ENCODE measurements around the gene TRAF3IP3. TPM values are rescaled to one million over a fixed set of nuclear protein-coding genes. Genes with fewer than 3 reads are reported as not detected.
A peak's percentile ranks its signal among the peaks of the same experiment; 100 is the strongest.

Gene TRAF3IP3
- total RNA-seq, 4 donors from 2014 or later, result 0.77 to 5.7 (median 3.5) TPM

DNA sequence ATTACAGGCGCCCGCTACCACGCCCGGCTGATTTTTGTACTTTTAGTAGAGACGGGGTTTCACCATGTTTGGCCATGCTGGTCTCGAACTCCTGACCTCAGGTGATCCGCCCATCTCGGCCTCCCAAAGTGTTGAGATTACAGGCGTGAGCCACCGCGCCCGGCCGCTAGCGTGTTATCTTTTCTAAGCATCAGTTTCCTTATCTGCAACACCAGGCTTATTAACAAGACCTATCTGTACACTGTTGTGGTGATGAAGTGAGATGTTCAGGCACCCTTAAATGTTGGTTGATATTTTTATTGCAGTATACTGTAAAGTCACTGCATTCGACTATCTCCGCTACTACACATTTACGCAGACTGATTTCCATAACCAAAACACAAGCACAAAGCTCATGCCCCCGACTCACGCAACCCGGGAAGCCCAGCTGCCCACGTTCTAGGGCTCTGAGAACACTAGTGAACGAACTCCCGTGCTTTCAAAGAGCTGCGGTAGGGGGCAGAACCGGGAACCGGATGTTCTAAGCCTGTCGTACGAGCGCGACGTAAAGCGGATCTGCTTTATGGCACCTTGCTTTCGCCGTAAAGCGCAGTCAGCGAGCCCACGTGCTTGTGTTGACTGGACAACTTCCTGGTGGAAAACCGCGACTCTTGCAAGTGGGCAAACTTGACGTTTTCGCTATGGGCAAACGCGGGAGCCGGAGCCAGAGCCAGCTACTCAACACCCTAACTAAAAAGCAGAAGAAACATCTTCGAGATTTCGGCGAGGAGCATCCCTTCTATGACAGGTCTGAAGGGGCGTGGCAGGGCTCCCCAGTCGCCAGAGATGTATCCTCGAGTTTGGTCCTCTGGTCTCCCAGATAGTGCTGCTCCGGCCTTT is 71.8 kb downstream of the TRAF3IP3 start, which contains the start of gene UTP25:
UTP25 (plus strand) TSS at position 589 of the 879 bp plus-strand sequence; CDS start at position 681, 92 bp downstream.
- H3K27me3 ChIP-seq, result no peaks in the 10 kb centered on the region
- H3K9me3 ChIP-seq, result no peaks in the 10 kb centered on the region
- peaks cover 0 to 32% (median 9%) of the 10 kb centered on the region in 3 donors for H3K4me1 ChIP-seq
- 17 to 41% methylated on average over 10 to 32 of the region's 51 CpGs for WGBS, 2 donors (ENCODE audit: low coverage in 1 of 2)
- ATAC-seq, result peak; percentile 94
- TF ChIP-seq POLR2A (IDR thresholded peaks at IDR 0.05) (peak in 1 of 2 donors; percentile 22), POLR2AphosphoS5 (IDR thresholded peaks at IDR 0.05) (peak; percentile 70), EP300 (IDR thresholded peaks at IDR 0.05) (no peak)
- TF ChIP-seq, protein P1, sequence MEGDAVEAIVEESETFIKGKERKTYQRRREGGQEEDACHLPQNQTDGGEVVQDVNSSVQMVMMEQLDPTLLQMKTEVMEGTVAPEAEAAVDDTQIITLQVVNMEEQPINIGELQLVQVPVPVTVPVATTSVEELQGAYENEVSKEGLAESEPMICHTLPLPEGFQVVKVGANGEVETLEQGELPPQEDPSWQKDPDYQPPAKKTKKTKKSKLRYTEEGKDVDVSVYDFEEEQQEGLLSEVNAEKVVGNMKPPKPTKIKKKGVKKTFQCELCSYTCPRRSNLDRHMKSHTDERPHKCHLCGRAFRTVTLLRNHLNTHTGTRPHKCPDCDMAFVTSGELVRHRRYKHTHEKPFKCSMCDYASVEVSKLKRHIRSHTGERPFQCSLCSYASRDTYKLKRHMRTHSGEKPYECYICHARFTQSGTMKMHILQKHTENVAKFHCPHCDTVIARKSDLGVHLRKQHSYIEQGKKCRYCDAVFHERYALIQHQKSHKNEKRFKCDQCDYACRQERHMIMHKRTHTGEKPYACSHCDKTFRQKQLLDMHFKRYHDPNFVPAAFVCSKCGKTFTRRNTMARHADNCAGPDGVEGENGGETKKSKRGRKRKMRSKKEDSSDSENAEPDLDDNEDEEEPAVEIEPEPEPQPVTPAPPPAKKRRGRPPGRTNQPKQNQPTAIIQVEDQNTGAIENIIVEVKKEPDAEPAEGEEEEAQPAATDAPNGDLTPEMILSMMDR (IDR thresholded peaks at IDR 0.05), result peak; percentile 46 to 86 (median 75)
- peaks cover 0 to 20% of the 10 kb centered on the region in 2 donors for H3K36me3 ChIP-seq
- H3K4me3 ChIP-seq, result peak within 1 kb of the TSS; percentile 77 to 82
- H3K27ac ChIP-seq, result peak within 1 kb of the TSS; percentile 29 to 78 (median 75)

DNA sequence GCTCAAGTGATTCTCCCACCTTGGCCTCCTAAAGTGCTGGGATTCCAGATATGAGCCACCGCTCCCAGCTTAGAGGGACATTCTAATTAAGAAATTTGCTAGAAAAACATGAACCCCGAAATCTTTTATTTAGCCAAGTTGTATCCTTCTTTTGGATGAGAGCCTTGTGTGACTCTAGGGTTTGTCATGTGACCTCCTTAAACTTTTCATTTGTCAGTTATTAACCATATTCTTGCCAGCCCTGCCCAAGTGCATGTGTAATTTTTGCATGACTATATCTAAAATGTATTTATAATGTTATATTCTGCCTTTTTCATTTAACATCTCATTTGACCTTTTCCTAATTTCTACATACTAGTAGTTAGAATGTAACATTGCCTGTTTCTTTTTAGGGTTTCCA is 73.9 kb downstream of the TRAF3IP3 start:
- no peaks in the 10 kb centered on the region for H3K27me3 ChIP-seq
- H3K27ac ChIP-seq, result no peak overlapping the region
- H3K36me3 ChIP-seq, result peaks cover 0 to 41% of the 10 kb centered on the region in 2 donors
- H3K4me3 ChIP-seq, result no peak overlapping the region
- H3K9me3 ChIP-seq, result no peaks in the 10 kb centered on the region
- TF ChIP-seq POLR2A (IDR thresholded peaks at IDR 0.05) (no peak), EP300 (IDR thresholded peaks at IDR 0.05) (no peak), POLR2AphosphoS5 (IDR thresholded peaks at IDR 0.05) (no peak)
- TF ChIP-seq, protein P1 (IDR thresholded peaks at IDR 0.05), result no peak
- peaks cover 0 to 24% (median 9%) of the 10 kb centered on the region in 3 donors for H3K4me1 ChIP-seq
- ATAC-seq, result no peak
- WGBS, 2 donors (ENCODE audit: low coverage in 1 of 2), result 73% methylated on average over 2 of the region's 2 CpGs; no CpG with 5 or more reads in 1 of the 2 donors

DNA sequence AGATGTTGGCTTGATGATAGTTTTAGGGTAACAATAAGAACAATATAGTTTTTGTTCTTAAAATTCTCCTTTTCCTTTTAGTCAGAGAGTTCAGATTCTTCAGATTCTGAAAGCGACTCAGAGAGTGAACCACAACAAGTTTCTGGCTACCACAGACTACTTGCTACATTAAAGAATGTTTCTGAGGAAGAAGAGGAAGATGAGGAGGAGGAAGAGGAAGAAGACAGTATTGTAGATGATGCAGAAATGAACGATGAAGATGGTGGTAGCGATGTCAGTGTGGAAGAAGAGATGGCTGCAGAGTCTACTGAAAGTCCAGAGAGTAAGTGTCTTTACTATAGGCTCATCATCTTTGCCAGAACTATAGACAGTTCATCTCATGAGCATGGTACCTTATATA is 74.9 kb downstream of the TRAF3IP3 start:
- H3K27me3 ChIP-seq, result no peaks in the 10 kb centered on the region
- no peak for ATAC-seq
- WGBS, 2 donors (ENCODE audit: low coverage in 1 of 2), result 90 to 93% methylated on average over 3 of the region's 3 CpGs
- peaks cover 0 to 24% (median 9%) of the 10 kb centered on the region in 3 donors for H3K4me1 ChIP-seq
- no peak overlapping the region for H3K4me3 ChIP-seq
- no peak overlapping the region for H3K27ac ChIP-seq
- TF ChIP-seq POLR2AphosphoS5 (IDR thresholded peaks at IDR 0.05) (no peak), EP300 (IDR thresholded peaks at IDR 0.05) (no peak), POLR2A (IDR thresholded peaks at IDR 0.05) (no peak)
- TF ChIP-seq, protein P1 (IDR thresholded peaks at IDR 0.05), result no peak
- peaks cover 0 to 51% of the 10 kb centered on the region in 2 donors for H3K36me3 ChIP-seq
- H3K9me3 ChIP-seq, result no peaks in the 10 kb centered on the region

DNA sequence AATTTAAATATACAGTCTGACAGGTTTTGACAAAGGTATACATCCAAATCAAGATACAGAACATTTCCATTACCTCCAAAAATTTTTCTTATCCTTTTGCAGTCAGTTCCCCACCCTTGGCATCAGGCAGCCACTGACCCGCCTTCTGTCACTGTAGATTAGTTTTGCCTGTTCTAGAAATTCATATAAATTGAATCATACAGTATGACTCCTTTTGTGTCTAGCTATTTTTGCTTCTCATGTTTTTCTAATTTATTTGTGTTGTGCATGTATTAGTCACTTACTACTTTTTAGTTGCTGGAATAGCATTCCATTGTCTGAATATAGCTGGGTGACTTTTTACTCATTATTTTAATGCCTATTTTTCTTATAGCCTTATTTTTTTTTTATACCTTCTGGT is 75.8 kb downstream of the TRAF3IP3 start:
- 80 to 91% methylated on average over 1 of the region's 1 CpG for WGBS, 2 donors (ENCODE audit: low coverage in 1 of 2)
- Histone ChIP-seq H3K27ac (no peak overlapping the region), H3K4me3 (no peak overlapping the region), H3K9me3 (no peaks in the 10 kb centered on the region), H3K27me3 (no peaks in the 10 kb centered on the region), H3K4me1 (peaks cover 0 to 24% (median 9%) of the 10 kb centered on the region in 3 donors), H3K36me3 (peaks cover 0 to 60% of the 10 kb centered on the region in 2 donors)
- TF ChIP-seq POLR2A (IDR thresholded peaks at IDR 0.05) (no peak), POLR2AphosphoS5 (IDR thresholded peaks at IDR 0.05) (no peak)
- no peak for ATAC-seq

Other genes starting within 250 kb of the TRAF3IP3 start
- gene CAMK1G, start 172.3 kb upstream of the TRAF3IP3 start, total RNA-seq, result 1 to 10 TPM in 2 of 4 donors, under 1 TPM in 2; 0.19 to 6.8 (median 0.84) TPM
- 10 to 100 TPM in 1 of 4 donors, under 1 TPM in 3; 0.13 to 11.6 (median 0.35) TPM for gene LAMB3, start 103.6 kb upstream of the TRAF3IP3 start, total RNA-seq
- 10 to 100 TPM in 2 of 4 donors, 1 to 10 TPM in 2; 6.0 to 95.2 (median 11.0) TPM for gene G0S2, start 80.6 kb upstream of the TRAF3IP3 start, total RNA-seq
- 10 to 100 TPM in 2 of 4 donors, 1 to 10 TPM in 2; 5.0 to 17.8 (median 8.9) TPM for gene HSD11B1, start 51.2 kb upstream of the TRAF3IP3 start, total RNA-seq
- 1 to 10 TPM in 1 of 4 donors, under 1 TPM in 3; 0.64 to 1.3 (median 0.87) TPM for gene C1orf74, start 28.5 kb downstream of the TRAF3IP3 start, total RNA-seq
- gene IRF6, start 50.1 kb downstream of the TRAF3IP3 start, total RNA-seq, result 1 to 10 TPM; 1.2 to 6.8 (median 2.8) TPM
- gene UTP25, start 71.9 kb downstream of the TRAF3IP3 start, total RNA-seq, result 1 to 10 TPM; 4.5 to 8.7 (median 8.0) TPM
- under 1 TPM in 2 of 4 donors, not detected in 2; under 0.01 to 0.27 TPM for gene SYT14, start 182.2 kb downstream of the TRAF3IP3 start, total RNA-seq